AG09319 (cell line): ENCODE data around the gene CADM1.

ENCODE experiments used
- DNase-seq: peaks from one replicate; pipeline ENCODE4 v3.0.0-alpha.2; 2010; ENCODE audit warnings: low read depth; ENCODE audit errors: extremely low read depth
- TF ChIP-seq, protein P1 (sequence below): IDR thresholded peaks from 2 replicates; pipeline ENCODE4 v1.5.1; 2011; ENCODE audit warnings: low read depth, mild to moderate bottlenecking, inconsistent platforms, low read length, moderate library complexity

The CADM1 gene

DNA sequence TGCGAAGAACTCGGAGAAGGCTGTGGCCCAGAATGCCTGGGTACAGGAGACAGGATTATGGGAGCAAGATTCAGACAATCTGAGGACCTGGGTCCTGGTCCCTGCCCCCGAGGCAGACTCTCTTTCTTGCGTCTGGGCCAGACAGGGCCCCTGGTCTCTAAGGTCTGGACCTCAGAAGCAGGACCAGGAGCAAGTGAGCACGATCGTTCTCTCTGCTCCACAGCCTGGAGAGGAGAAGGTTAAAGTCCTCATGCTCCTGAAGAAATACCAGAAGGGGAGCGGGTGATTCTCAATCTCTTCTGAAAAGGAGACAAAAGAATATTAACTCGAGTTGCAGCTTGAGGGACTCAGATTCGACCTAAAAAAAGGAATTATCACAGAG lies 349.9 kb downstream of the CADM1 start:
- no peak for DNase-seq
- TF ChIP-seq, protein P1, sequence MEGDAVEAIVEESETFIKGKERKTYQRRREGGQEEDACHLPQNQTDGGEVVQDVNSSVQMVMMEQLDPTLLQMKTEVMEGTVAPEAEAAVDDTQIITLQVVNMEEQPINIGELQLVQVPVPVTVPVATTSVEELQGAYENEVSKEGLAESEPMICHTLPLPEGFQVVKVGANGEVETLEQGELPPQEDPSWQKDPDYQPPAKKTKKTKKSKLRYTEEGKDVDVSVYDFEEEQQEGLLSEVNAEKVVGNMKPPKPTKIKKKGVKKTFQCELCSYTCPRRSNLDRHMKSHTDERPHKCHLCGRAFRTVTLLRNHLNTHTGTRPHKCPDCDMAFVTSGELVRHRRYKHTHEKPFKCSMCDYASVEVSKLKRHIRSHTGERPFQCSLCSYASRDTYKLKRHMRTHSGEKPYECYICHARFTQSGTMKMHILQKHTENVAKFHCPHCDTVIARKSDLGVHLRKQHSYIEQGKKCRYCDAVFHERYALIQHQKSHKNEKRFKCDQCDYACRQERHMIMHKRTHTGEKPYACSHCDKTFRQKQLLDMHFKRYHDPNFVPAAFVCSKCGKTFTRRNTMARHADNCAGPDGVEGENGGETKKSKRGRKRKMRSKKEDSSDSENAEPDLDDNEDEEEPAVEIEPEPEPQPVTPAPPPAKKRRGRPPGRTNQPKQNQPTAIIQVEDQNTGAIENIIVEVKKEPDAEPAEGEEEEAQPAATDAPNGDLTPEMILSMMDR, result no peak

DNA sequence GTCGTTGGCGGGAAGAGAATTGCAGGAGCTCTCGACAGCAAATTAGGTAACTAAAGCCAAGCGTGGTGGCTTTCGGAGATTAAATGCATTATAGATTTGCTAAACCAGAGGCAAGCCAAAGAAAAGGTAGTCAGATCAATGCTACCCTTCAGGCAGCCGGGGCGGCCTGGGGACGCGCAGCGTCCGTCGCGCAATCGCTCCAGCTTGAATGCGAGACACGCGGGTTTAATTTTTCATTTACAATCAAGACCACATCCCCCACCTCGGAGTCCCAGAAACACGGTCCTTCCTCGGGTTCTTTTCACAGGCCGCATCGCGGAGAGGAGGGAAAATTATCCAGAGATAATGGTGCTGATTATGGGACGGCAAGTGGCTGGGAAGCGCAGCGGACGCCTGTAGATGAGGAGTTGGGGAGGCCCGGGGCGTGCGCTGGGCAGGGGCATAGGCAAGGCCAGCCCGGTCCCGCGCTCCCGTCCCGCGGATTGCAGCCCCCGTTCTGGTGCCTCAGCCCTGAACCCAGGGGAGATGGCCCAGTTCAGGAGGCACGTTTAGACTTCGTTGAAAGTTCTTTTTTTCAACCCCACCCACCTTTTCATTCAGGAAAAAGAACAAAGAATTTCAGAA lies 350.4 kb downstream of the CADM1 start:
- DNase-seq, result no peak
- TF ChIP-seq, protein P1, result no peak

DNA sequence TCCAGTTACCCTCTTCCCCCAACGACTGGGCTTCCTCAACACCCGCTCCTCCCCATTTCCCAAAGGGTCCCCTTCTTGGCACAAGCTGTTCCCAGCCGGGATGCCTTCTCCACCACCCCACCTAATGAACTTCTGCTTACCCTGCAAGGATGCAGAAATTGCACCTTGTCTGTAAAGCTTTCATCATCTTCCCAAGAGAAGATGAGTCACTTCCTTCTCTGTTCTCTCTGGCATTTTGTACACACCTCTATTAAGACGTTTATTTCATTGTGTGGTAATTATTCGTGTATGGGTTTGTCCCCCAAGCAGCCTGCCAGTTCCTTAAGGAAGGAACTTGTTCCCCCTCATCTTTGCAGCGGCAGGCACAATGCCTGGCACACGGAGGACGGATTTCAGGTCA lies 351.1 kb downstream of the CADM1 start:
- TF ChIP-seq, protein P1, result no peak
- no peak for DNase-seq

DNA sequence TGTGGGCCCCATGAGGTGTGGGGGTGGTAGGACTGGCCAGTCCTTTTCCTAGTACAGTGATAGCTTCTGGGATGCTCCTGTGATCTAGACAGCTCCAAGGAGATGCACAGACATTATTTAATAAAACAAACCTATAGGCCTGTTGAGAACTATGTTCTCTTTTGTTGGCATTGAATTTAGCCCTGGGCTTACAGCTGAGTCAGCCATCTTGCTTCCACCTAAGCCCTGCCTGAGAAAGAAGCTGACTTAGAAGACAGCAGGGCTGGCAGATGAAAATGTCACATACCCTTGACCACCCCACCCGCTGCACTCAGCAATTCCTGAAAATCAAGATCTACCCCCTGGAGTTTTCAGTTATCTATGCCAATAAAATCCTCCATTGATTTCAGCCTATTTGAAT lies 353.2 kb downstream of the CADM1 start:
- DNase-seq, result no peak
- TF ChIP-seq, protein P1, result no peak

DNA sequence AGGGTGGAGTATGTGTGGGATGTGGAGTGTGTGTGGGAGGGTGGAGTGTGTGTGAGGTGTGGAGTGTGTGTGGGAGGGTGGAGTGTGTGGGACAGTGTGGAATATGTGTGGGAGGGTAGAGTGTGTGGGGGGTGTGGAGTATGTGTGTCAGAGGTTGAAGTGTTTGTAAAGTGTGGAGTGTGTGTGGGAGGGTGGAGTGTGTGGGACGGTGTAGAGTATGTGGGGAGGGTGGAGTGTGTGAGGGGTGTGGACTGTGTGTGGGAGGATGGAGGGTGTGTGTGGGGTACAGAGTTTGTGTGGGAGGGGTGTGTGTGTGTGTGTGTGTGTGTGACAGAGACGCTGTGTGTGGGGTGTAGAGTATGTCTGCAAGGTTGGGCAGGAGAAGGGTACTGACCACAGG lies 355.5 kb downstream of the CADM1 start:
- DNase-seq, result no peak
- TF ChIP-seq, protein P1, result no peak

DNA sequence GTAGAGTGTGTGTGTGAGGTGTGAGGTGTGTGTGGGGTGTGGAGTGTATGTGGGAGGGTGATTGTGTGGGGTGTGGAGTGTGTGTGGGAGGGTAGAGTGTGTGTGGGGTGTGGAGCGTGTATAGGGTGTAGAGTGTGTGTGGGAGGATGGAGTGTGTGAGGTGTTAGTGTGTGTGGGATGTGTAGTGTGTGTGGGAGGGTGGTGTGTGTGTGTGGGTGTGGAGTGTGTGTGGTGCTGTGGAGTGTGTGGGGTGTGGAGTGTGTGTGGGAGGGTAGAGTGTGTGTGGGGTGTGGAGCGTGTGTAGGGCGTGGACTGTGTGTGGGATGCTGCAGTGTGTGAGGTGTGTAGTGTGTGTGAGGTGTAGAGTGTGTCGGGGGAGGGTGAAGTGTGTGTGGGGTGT lies 356.1 kb downstream of the CADM1 start:
- TF ChIP-seq, protein P1, result no peak

DNA sequence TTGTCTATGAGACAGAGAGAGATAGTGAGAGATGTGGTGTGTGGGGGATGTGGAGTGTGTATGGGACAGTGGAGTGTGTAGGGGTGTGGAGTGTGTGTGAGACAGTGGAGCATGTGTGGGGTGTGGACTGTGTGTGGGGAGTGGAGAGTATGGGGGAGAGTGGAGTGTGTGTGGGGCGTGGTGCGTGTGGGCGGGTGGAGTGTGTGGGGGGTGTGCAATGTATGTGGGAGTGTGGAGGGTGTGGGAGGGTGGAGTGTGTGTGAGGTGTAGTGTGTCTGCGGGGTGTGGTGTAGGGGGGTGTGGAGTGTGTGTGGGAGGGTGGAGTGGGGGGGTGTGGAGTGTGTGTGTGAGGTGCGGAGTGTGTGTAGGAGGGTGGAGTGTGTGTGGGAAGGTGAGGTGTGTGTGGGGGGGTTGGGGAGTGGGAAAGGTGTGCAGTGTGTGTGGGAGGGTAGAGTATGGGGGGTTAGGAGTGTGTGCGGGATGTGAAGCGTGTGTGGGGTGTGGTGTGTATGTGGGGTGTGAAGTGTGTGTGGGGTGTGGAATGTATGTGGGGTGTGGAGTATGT lies 356.9 kb downstream of the CADM1 start:
- no peak for DNase-seq
- TF ChIP-seq, protein P1, result no peak

More for the DNA sequence above, 356.1 kb downstream of the CADM1 start:
- no peak for DNase-seq
